Rectal smooth muscle tissue (tissue), 1 donor: ENCODE data around the gene HDAC4.
"Not testable (repeated sequence)": the region's sequence is repeated elsewhere in the genome, so short reads cannot be mapped to it uniquely, and the experiment has no call there.

Experiments
- H3K27ac ChIP-seq: one replicate; pipeline ENCODE4 v1.7.0; 2013; ENCODE audit warnings: low read depth, low read length, inconsistent platforms
- H3K27me3 ChIP-seq: one replicate; pipeline ENCODE4 v1.7.0; 2013; ENCODE audit warnings: low read length; ENCODE audit not compliant: control insufficient read depth, insufficient read depth
- H3K36me3 ChIP-seq: one replicate; pipeline ENCODE4 v1.7.0; 2013; ENCODE audit warnings: low read length; ENCODE audit not compliant: control insufficient read depth, insufficient read depth
- H3K4me1 ChIP-seq: one replicate; pipeline ENCODE4 v1.7.0; 2013; ENCODE audit warnings: low read length; ENCODE audit not compliant: control insufficient read depth, insufficient read depth
- H3K4me3 ChIP-seq: one replicate; pipeline ENCODE4 v1.7.0; 2013; ENCODE audit warnings: low read length
- H3K9ac ChIP-seq: one replicate; pipeline ENCODE4 v1.7.0; 2013; ENCODE audit warnings: low read length

The HDAC4 gene

GRCh38 chr2:239044336-239044735 is 356.5 kb downstream of the HDAC4 start:
- H3K4me1 ChIP-seq: no peaks in the 10 kb centered on the region
- no peaks in the 10 kb centered on the region for H3K36me3 ChIP-seq
- no peak overlapping the region for H3K4me3 ChIP-seq
- no peaks in the 10 kb centered on the region for H3K27me3 ChIP-seq
- H3K9ac ChIP-seq: no peak overlapping the region
- H3K27ac ChIP-seq: no peak overlapping the region

- Histone ChIP-seq H3K27ac (no peak overlapping the region), H3K27me3 (no peaks in the 10 kb centered on the region), H3K9ac (no peak overlapping the region), H3K4me1 (no peaks in the 10 kb centered on the region), H3K4me3 (no peak overlapping the region), H3K36me3 (no peaks in the 10 kb centered on the region)
Measured at GRCh38 chr2:239043326-239043725, 357.5 kb downstream of the HDAC4 start.

GRCh38 chr2:239042551-239043320 is 358.1 kb downstream of the HDAC4 start:
- H3K4me1 ChIP-seq: no peaks in the 10 kb centered on the region
- H3K36me3 ChIP-seq: no peaks in the 10 kb centered on the region
- no peak overlapping the region for H3K4me3 ChIP-seq
- H3K27ac ChIP-seq: no peak overlapping the region
- no peaks in the 10 kb centered on the region for H3K27me3 ChIP-seq
- no peak overlapping the region for H3K9ac ChIP-seq

GRCh38 chr2:239042046-239042445 is 358.8 kb downstream of the HDAC4 start:
- Histone ChIP-seq H3K4me1 (no peaks in the 10 kb centered on the region), H3K27me3 (no peaks in the 10 kb centered on the region), H3K9ac (no peak overlapping the region), H3K27ac (no peak overlapping the region), H3K36me3 (no peaks in the 10 kb centered on the region), H3K4me3 (no peak overlapping the region)

GRCh38 chr2:239041062-239041461 is 359.8 kb downstream of the HDAC4 start:
- H3K4me3 ChIP-seq: no peak overlapping the region
- no peak overlapping the region for H3K9ac ChIP-seq
- no peak overlapping the region for H3K27ac ChIP-seq
- H3K27me3 ChIP-seq: no peaks in the 10 kb centered on the region
- no peaks in the 10 kb centered on the region for H3K36me3 ChIP-seq
- H3K4me1 ChIP-seq: no peaks in the 10 kb centered on the region

- Histone ChIP-seq H3K27ac (no peak overlapping the region), H3K9ac (no peak overlapping the region), H3K4me3 (no peak overlapping the region), H3K36me3 (no peaks in the 10 kb centered on the region), H3K4me1 (no peaks in the 10 kb centered on the region), H3K27me3 (no peaks in the 10 kb centered on the region)
Measured at GRCh38 chr2:239040152-239040761, 360.6 kb downstream of the HDAC4 start.

GRCh38 chr2:239039479-239039861 is 361.4 kb downstream of the HDAC4 start:
- Histone ChIP-seq H3K36me3 (no peaks in the 10 kb centered on the region), H3K27me3 (no peaks in the 10 kb centered on the region), H3K9ac (no peak overlapping the region), H3K4me1 (no peaks in the 10 kb centered on the region), H3K4me3 (no peak overlapping the region), H3K27ac (no peak overlapping the region)

GRCh38 chr2:239038773-239039478 is 361.9 kb downstream of the HDAC4 start:
- Histone ChIP-seq H3K36me3 (no peaks in the 10 kb centered on the region), H3K4me3 (no peak overlapping the region), H3K27me3 (no peaks in the 10 kb centered on the region), H3K27ac (no peak overlapping the region), H3K9ac (no peak overlapping the region), H3K4me1 (no peaks in the 10 kb centered on the region)

- H3K9ac ChIP-seq, H3K27me3 ChIP-seq, H3K4me3 ChIP-seq, H3K27ac ChIP-seq, H3K4me1 ChIP-seq, H3K36me3 ChIP-seq: not testable (repeated sequence)
Measured at GRCh38 chr2:239038284-239038683, 362.5 kb downstream of the HDAC4 start.

GRCh38 chr2:239037559-239037910 is 363.3 kb downstream of the HDAC4 start:
- Histone ChIP-seq H3K4me1 (no peaks in the 10 kb centered on the region), H3K27me3 (no peaks in the 10 kb centered on the region), H3K27ac (no peak overlapping the region), H3K36me3 (no peaks in the 10 kb centered on the region), H3K4me3 (no peak overlapping the region), H3K9ac (no peak overlapping the region)

GRCh38 chr2:239036819-239037558 is 363.8 kb downstream of the HDAC4 start:
- Histone ChIP-seq H3K36me3 (no peaks in the 10 kb centered on the region), H3K4me3 (no peak overlapping the region), H3K27me3 (no peaks in the 10 kb centered on the region), H3K4me1 (no peaks in the 10 kb centered on the region), H3K9ac (no peak overlapping the region), H3K27ac (no peak overlapping the region)

- no peaks in the 10 kb centered on the region for H3K36me3 ChIP-seq
- no peak overlapping the region for H3K27ac ChIP-seq
- no peaks in the 10 kb centered on the region for H3K27me3 ChIP-seq
- H3K4me3 ChIP-seq: no peak overlapping the region
- no peaks in the 10 kb centered on the region for H3K4me1 ChIP-seq
- H3K9ac ChIP-seq: no peak overlapping the region
Measured at GRCh38 chr2:239035997-239036731, 364.7 kb downstream of the HDAC4 start.
